MCF 10A (cell line): ENCODE data around the gene GPC6. TPM values are rescaled to one million over a fixed set of nuclear protein-coding genes. Genes with fewer than 3 reads are reported as not detected.
A peak's percentile ranks its signal among the peaks of the same experiment; 100 is the strongest.

Experiments used
- BruUV-seq: library from RNA; stranded (reverse); fragments of 400-500 nt; replicated peaks from 2 replicates; lab custom pipeline; 2021; lab: Mats Ljungman, UMichigan
- CTCF ChIA-PET: fragments of 300-600 bp; sonication (Branson Sonifier 250); formaldehyde crosslinking; extraction: SDS; loops from one replicate; lab custom pipeline; 2021; ENCODE audit warnings: antibody characterized with exemption, inconsistent platforms; lab: Yijun Ruan, JAX
- POLR2A ChIA-PET: fragments of 300-600, 350-650 bp; sonication (Branson Sonifier 250); formaldehyde crosslinking; extraction: SDS; loops from one replicate; lab custom pipeline; 2020; ENCODE audit warnings: antibody characterized with exemption, inconsistent platforms; lab: Yijun Ruan, JAX
- DNase-seq: peaks from one replicate; pipeline ENCODE4 v3.0.0-alpha.2; 2018; ENCODE audit not compliant: unreplicated experiment
- H3K27ac Mint-ChIP-seq: one replicate; pipeline ENCODE4 v1.8.0; 2022; ENCODE audit warnings: mild to moderate bottlenecking, low read depth, mixed read lengths; ENCODE audit not compliant: unreplicated experiment
- H3K27me3 Mint-ChIP-seq: one replicate; pipeline ENCODE4 v1.8.0; 2022; ENCODE audit warnings: mixed read lengths; ENCODE audit not compliant: insufficient read depth, unreplicated experiment
- H3K36me3 Mint-ChIP-seq: one replicate; pipeline ENCODE4 v1.8.0; 2022; ENCODE audit warnings: mild to moderate bottlenecking, moderate library complexity, mixed read lengths; ENCODE audit not compliant: insufficient read depth, unreplicated experiment
- H3K4me1 Mint-ChIP-seq: one replicate; pipeline ENCODE4 v1.8.0; 2022; ENCODE audit warnings: mixed read lengths; ENCODE audit not compliant: insufficient read depth, unreplicated experiment
- H3K4me3 Mint-ChIP-seq: one replicate; pipeline ENCODE4 v1.8.0; 2022; ENCODE audit warnings: mild to moderate bottlenecking, moderate library complexity, mixed read lengths; ENCODE audit not compliant: unreplicated experiment
- H3K9me3 Mint-ChIP-seq: one replicate; pipeline ENCODE4 v1.8.0; 2022; ENCODE audit warnings: mixed read lengths; ENCODE audit not compliant: unreplicated experiment
- CTCF ChIP-seq: fragments of 200-600 bp; IDR thresholded peaks from one replicate; pipeline ENCODE4 v1.8.0; 2022; ENCODE audit warnings: antibody characterized with exemption, mild to moderate bottlenecking; ENCODE audit not compliant: unreplicated experiment
- intact Hi-C: fragments of 100-400 bp; cut with micrococcal nuclease; formaldehyde crosslinking; loops from 2 replicates; pipeline ENCODE4 v1.14.1; 2022
- total RNA-seq: library from RNA; stranded (reverse); gene quantifications from 2 replicates; pipeline ENCODE4 v1.2.3, GENCODE V29; 2022

GPC6 gene
- total RNA-seq, 1 experiment from 2014 or later = 8.4 TPM

- BruUV-seq = no TSS peak
- intact Hi-C loops = no loop called here
- CTCF ChIA-PET = interaction anchor here (0.6 kb wide), 1 partner anchor 14 kb away, joined by 3 read pairs; no protein-coding TSS in a partner anchor
- Mint-ChIP-seq H3K9me3 (no peaks in the 10 kb centered on the region), H3K27me3 (no peaks in the 10 kb centered on the region), H3K36me3 (no peaks in the 10 kb centered on the region), H3K4me3 (no peak overlapping the region), H3K4me1 (peaks cover 30% of the 10 kb centered on the region), H3K27ac (peak overlapping the region; percentile 4)
- POLR2A ChIA-PET = no interaction called here
- no peak for TF ChIP-seq CTCF
- peak; percentile 23 for DNase-seq
These were observed 500.9 kb downstream of the GPC6 start for GRCh38 chr13:93727211-93728141.

- intact Hi-C loops = no loop called here
- POLR2A ChIA-PET = no interaction called here
- Mint-ChIP-seq H3K9me3 (no peaks in the 10 kb centered on the region), H3K27me3 (no peaks in the 10 kb centered on the region), H3K27ac (no peak overlapping the region), H3K4me1 (peaks cover 30% of the 10 kb centered on the region), H3K4me3 (no peak overlapping the region), H3K36me3 (no peaks in the 10 kb centered on the region)
- TF ChIP-seq CTCF = no peak
- no TSS peak for BruUV-seq
- no peak for DNase-seq
- CTCF ChIA-PET = interaction anchor here (0.6 to 0.9 kb wide), 2 partner anchors 25 to 135 kb away, joined by 3 to 4 read pairs; no protein-coding TSS in a partner anchor
These were observed 502.8 kb downstream of the GPC6 start for GRCh38 chr13:93729383-93729782.

- DNase-seq = no peak
- intact Hi-C loops = no loop called here
- Mint-ChIP-seq H3K4me3 (no peak overlapping the region), H3K4me1 (peaks cover 30% of the 10 kb centered on the region), H3K27me3 (no peaks in the 10 kb centered on the region), H3K9me3 (no peaks in the 10 kb centered on the region), H3K27ac (no peak overlapping the region), H3K36me3 (no peaks in the 10 kb centered on the region)
- ChIA-PET CTCF (interaction anchor here (0.7 to 1.4 kb wide), 2 partner anchors 135 to 631 kb away, joined by 6 read pairs; no protein-coding TSS in a partner anchor), POLR2A (no interaction called here)
- TF ChIP-seq CTCF = no peak
- no TSS peak for BruUV-seq
These were observed 504.2 kb downstream of the GPC6 start for GRCh38 chr13:93730780-93731179.

- CTCF ChIA-PET = no interaction called here
- Mint-ChIP-seq H3K27me3 (no peaks in the 10 kb centered on the region), H3K27ac (no peak overlapping the region), H3K9me3 (no peaks in the 10 kb centered on the region), H3K4me3 (no peak overlapping the region), H3K4me1 (peaks cover 21% of the 10 kb centered on the region), H3K36me3 (no peaks in the 10 kb centered on the region)
- intact Hi-C loops = no loop called here
- POLR2A ChIA-PET = no interaction called here
- BruUV-seq = no TSS peak
- TF ChIP-seq CTCF = no peak
- DNase-seq = no peak
These were observed 505.6 kb downstream of the GPC6 start for GRCh38 chr13:93732186-93732585.
